ENCODE measurements around the gene BPIFB3. TPM values are rescaled to one million over a fixed set of nuclear protein-coding genes. Genes with fewer than 3 reads are reported as not detected.
A peak's percentile ranks its signal among the peaks of the same experiment; 100 is the strongest.
"Not testable (repeated sequence)": the region's sequence is repeated elsewhere in the genome, so short reads cannot be mapped to it uniquely, and the experiment has no call there.

The BPIFB3 gene
- total RNA-seq, 2 experiments from 2014 or later, result not detected

DNA sequence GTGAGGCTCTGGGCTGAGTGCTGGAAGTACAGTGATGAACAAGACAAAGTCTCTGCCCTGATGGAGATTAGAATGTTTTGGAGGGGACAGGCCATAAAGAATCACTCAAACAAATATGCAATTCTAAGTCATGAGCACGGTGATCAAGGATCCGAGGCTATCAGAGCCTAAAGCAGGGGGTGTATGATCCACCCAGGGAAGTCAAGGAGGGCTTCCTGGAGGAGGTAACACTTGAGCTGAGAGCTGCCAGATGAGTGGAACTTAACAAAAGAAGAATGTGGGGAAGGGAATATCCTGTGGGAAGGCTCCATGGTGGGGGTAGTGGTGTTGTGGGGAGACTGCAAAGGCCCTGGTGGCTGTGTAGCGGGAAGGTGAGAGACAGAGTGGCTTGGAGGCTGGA, 38.0 kb downstream of the BPIFB3 start:
- ATAC-seq (no peak), DNase-seq (no peak)
- ChIA-PET CTCF (interaction anchor here (1.7 kb wide), 1 partner anchor 190 kb away, joined by 7 read pairs; no protein-coding TSS in a partner anchor), POLR2A (no interaction called here)
- no peaks in the 10 kb centered on the region for H3K36me3 Mint-ChIP-seq (ENCODE audit: low read depth)
- no peak overlapping the region for H3K4me3 Mint-ChIP-seq
- no peaks in the 10 kb centered on the region for H3K4me1 Mint-ChIP-seq (ENCODE audit: low read depth)
- no peaks in the 10 kb centered on the region for H3K9me3 Mint-ChIP-seq (ENCODE audit: insufficient read depth)
- H3K27me3 Mint-ChIP-seq (ENCODE audit: low read depth), result no peaks in the 10 kb centered on the region
- H3K27ac Mint-ChIP-seq, result no peak overlapping the region

DNA sequence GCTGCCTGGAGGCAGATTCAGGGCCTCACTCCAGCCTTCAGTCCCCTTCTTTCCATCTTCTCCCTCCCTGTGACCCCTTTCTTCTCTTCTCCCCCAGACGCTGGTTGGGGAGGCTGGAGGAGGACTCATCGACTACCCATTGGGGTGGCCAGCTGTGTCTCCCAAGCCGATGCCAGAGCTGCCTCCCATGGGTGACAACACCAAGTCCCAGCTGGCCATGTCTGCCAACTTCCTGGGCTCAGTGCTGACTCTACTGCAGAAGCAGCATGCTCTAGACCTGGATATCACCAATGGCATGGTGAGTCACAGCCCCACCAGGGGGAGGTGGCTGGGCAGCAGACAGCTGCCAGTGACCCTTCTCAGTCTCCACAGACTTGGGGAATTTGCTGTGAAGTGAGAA, 38.7 kb downstream of the BPIFB3 start:
- ChIA-PET CTCF (no interaction called here), POLR2A (no interaction called here)
- ATAC-seq (no peak), DNase-seq (no peak)
- Mint-ChIP-seq H3K4me3 (no peak overlapping the region), H3K36me3 (ENCODE audit: low read depth) (no peaks in the 10 kb centered on the region), H3K27me3 (ENCODE audit: low read depth) (no peaks in the 10 kb centered on the region), H3K4me1 (ENCODE audit: low read depth) (no peaks in the 10 kb centered on the region), H3K9me3 (ENCODE audit: insufficient read depth) (no peaks in the 10 kb centered on the region), H3K27ac (no peak overlapping the region)

DNA sequence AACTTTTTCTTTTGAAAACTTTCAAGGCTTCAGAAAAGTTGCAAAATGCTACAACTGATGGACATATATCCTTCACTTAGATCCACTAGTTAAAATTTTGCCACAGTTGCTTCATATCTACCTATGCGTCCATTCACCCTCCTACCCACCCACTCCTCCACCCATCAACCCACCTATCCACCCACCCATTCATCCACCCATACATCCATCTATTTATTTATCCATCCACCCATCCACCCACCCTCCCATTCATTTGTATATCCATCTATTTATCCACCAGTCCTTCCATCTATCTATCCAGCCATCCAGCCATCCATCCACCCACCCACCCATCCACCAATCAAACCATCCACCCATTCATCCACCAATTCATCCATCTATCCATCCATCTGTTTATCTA, 39.4 kb downstream of the BPIFB3 start:
- CTCF ChIA-PET, result no interaction called here
- POLR2A ChIA-PET, result no interaction called here
- no peak for ATAC-seq
- Mint-ChIP-seq H3K27ac (no peak overlapping the region), H3K9me3 (ENCODE audit: insufficient read depth) (no peaks in the 10 kb centered on the region), H3K36me3 (ENCODE audit: low read depth) (no peaks in the 10 kb centered on the region), H3K4me1 (ENCODE audit: low read depth) (no peaks in the 10 kb centered on the region), H3K27me3 (ENCODE audit: low read depth) (no peaks in the 10 kb centered on the region), H3K4me3 (no peak overlapping the region)
- DNase-seq, result no peak

DNA sequence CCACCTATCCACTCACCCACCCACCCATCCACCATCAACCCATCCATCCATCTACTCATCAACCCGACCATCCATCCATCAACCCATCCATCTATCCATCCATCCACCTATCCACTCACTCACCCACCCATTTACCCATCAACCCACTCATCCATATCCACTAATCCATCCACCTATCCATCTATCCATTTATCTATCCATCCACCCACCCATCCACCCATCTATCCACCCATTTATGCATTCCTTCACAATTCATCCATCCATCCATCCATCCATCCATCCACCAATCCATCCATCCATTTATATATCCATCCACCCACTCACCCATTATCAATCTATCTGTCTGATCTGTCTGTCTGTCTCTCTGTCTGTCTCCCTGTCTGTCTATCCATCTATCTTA, 39.9 kb downstream of the BPIFB3 start:
- ChIA-PET CTCF (interaction anchor here (0.8 to 3.2 kb wide), 3 partner anchors 89 to 192 kb away, joined by 3 to 19 read pairs (median 3); partner anchors contain the start of gene SUN5), POLR2A (no interaction called here)
- Mint-ChIP-seq H3K27me3 (ENCODE audit: low read depth) (no peaks in the 10 kb centered on the region), H3K27ac (no peak overlapping the region), H3K36me3 (ENCODE audit: low read depth) (no peaks in the 10 kb centered on the region), H3K4me1 (ENCODE audit: low read depth) (no peaks in the 10 kb centered on the region), H3K9me3 (ENCODE audit: insufficient read depth) (no peaks in the 10 kb centered on the region), H3K4me3 (no peak overlapping the region)
- no peak for DNase-seq
- no peak for ATAC-seq

DNA sequence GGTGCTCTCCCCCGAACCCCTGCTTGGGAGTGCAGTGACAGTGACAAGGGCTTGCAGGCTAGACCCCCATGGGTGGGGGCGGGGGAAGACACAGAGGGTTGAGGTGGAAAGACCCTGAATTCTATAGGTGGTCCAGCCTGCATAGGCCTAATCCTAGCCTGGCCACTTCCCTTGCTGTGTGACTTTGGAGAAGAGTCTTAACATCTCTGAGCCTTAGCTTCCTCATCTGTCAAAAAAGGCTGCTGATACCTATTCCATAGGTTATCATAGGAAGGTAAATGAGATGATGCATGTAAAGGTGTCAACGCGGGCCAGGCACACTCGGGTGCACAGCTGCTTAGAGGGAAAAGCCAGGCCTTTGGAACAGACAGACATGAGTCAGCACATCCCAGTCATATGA, 41.5 kb downstream of the BPIFB3 start:
- DNase-seq (no peak), ATAC-seq (no peak)
- Mint-ChIP-seq H3K4me3 (no peak overlapping the region), H3K27me3 (ENCODE audit: low read depth) (peaks cover 3% of the 10 kb centered on the region), H3K9me3 (ENCODE audit: insufficient read depth) (no peaks in the 10 kb centered on the region), H3K4me1 (ENCODE audit: low read depth) (no peaks in the 10 kb centered on the region), H3K36me3 (ENCODE audit: low read depth) (no peaks in the 10 kb centered on the region), H3K27ac (no peak overlapping the region)
- ChIA-PET CTCF (interaction anchor here (1.0 to 3.2 kb wide), 9 partner anchors 25 to 200 kb away, joined by 3 to 32 read pairs (median 8); partner anchors contain the start of gene SUN5), POLR2A (no interaction called here)

DNA sequence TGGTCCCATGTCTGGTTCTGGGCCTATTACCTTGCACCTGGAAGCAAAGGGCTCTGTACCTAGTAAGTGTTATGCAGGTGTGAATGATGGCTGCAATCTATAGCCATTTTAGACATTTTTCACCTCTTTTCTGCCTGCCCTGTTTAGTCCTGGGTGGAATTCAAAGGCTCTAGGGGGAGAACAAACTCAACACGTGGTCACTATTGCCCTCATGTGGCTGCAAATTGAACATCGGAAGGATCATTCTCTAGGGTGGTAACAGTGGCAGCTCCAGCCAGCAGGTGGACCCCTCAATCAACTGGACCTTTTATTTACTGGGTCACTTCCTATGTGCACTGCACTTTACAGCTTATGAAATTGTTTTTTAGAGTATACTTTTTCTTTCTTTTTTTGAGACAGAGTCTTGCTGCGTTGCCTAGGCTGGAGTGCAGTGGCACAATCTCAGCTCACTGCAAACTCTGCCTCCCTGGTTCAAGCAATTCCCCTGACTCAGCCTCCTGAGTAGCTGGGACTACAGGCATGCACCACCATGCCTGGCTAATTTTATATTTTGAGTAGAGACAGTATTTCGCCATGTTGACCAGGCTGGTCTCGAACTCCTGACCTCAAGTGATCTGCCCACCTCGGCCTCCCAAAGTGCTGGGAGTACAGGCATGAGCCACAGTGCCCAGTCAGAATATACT, 42.3 kb downstream of the BPIFB3 start:
- ATAC-seq (peak; percentile 91), DNase-seq (peak; percentile 75)
- H3K4me1 Mint-ChIP-seq (ENCODE audit: low read depth); POLR2A ChIA-PET; H3K27ac Mint-ChIP-seq; H3K36me3 Mint-ChIP-seq (ENCODE audit: low read depth); H3K4me3 Mint-ChIP-seq; H3K9me3 Mint-ChIP-seq (ENCODE audit: insufficient read depth); H3K27me3 Mint-ChIP-seq (ENCODE audit: low read depth): not testable (repeated sequence)
- CTCF ChIA-PET, result interaction anchor here (0.8 to 3.2 kb wide), 38 partner anchors 9 to 423 kb away, joined by 3 to 32 read pairs (median 4); partner anchors contain the start of genes C20orf203 and SUN5

DNA sequence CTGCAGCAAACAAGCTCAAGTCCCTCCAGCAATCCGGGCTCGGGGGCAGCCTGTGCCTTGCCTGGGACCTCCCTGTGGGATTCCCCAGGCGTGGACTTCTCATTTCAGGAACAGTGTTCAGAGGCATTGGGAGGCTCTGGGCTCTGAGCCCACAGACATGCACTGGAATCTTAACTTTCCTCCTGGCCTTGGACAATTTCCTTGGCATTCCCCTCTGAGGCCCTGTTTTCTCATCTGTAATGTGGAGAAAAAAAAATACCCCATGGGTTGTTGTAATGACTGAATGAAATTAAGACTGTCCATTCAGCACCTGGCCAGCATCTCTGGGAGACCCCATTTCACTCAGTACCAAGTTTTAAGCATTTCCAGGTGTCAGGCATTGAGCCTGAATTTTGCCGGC, 43.3 kb downstream of the BPIFB3 start:
- Mint-ChIP-seq H3K9me3 (ENCODE audit: insufficient read depth) (no peaks in the 10 kb centered on the region), H3K4me1 (ENCODE audit: low read depth) (no peaks in the 10 kb centered on the region), H3K36me3 (ENCODE audit: low read depth) (no peaks in the 10 kb centered on the region), H3K27ac (no peak overlapping the region), H3K4me3 (no peak overlapping the region), H3K27me3 (ENCODE audit: low read depth) (peaks cover 3% of the 10 kb centered on the region)
- ChIA-PET POLR2A (no interaction called here), CTCF (interaction anchor here (1.0 to 2.3 kb wide), 14 partner anchors 23 to 307 kb away, joined by 3 to 32 read pairs (median 5); no protein-coding TSS in a partner anchor)
- DNase-seq (no peak), ATAC-seq (no peak)

DNA sequence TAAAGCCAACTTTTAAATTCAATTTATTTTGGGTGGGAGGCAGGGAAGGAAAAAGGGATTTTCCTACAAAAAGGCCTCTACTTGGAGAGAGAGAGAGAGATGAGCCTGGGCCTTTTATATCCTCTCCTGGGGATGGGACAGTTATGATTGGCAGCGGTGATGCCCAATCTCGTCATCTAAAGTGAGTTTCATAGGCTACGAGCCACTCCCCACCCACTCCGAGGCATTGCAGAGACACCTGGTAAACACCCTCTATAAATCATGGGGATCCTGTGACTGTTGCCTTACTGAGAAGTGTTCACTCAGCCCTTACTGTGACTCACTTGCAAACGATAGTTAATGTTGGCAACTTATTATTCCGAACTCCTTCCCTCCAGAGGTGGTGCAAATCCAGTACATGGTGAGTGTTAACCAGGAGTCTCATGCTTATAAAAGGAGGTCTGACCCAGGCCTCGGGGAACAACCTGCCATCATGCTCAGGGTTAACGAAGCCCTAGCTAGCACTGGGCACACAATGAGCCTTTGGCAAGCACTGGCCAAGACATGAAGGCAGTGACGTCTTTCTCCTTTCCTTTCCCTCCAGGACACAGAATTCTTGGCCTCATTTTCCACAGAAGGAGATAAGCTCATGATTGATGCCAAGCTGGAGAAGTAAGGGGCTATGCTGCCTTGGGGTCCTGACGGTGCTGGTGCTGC, 46.3 kb downstream of the BPIFB3 start:
- Mint-ChIP-seq H3K27ac (no peak overlapping the region), H3K4me3 (no peak overlapping the region), H3K4me1 (ENCODE audit: low read depth) (no peaks in the 10 kb centered on the region), H3K27me3 (ENCODE audit: low read depth) (peaks cover 3% of the 10 kb centered on the region), H3K9me3 (ENCODE audit: insufficient read depth) (no peaks in the 10 kb centered on the region), H3K36me3 (ENCODE audit: low read depth) (no peaks in the 10 kb centered on the region)
- ChIA-PET CTCF (interaction anchor here (0.7 kb wide), 1 partner anchor 1052 kb away, joined by 3 read pairs; no protein-coding TSS in a partner anchor), POLR2A (no interaction called here)
- ATAC-seq, result no peak
- no peak for DNase-seq

DNA sequence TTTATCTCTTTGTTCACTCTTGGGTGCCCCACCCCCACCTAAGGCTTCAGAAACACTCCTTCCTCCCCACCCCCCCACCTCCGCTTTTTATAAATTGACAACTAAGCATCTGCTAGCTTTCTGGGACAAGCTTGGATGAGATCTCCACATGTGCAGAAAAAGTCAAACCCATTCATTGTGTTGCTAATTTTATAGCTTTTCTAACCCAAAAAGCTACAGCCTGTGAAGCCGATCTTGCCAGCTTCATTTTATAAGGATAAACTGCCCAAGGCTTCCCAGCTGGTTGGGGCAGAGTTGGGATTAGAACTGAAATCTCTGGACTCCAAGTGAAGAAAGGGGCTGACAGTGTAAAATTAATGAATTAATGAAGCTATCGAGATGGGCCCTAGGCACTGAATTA, 49.9 kb downstream of the BPIFB3 start:
- Mint-ChIP-seq H3K4me3 (no peak overlapping the region), H3K27ac (no peak overlapping the region), H3K9me3 (ENCODE audit: insufficient read depth) (no peaks in the 10 kb centered on the region), H3K27me3 (ENCODE audit: low read depth) (peaks cover 3% of the 10 kb centered on the region), H3K4me1 (ENCODE audit: low read depth) (no peaks in the 10 kb centered on the region), H3K36me3 (ENCODE audit: low read depth) (no peaks in the 10 kb centered on the region)
- POLR2A ChIA-PET, result interaction anchor here (0.5 kb wide), 1 partner anchor 11 kb away, joined by 3 read pairs; no protein-coding TSS in a partner anchor
- ATAC-seq, result no peak
- DNase-seq, result no peak
- CTCF ChIA-PET, result no interaction called here

DNA sequence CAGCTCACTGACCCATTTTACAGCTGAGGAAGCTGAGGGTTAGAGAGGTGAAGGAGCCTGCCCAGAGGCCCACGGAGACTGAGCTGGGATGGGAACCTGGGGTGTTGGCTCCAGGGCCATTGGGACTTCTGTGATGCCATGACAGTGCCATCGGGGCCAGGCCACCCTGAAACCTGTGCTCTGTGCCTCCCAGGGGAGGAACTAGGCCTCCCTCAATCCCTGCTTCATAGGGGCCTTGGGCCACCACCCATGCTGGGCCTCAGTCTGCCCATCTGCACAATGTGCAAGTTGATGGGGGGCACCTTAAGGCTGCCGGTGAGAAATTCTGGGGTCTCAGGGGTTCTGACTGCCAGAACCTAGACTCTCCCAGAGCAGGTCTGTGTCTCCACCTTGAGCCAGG, 50.6 kb downstream of the BPIFB3 start:
- Mint-ChIP-seq H3K4me3 (no peak overlapping the region), H3K27ac (no peak overlapping the region), H3K9me3 (ENCODE audit: insufficient read depth) (no peaks in the 10 kb centered on the region), H3K4me1 (ENCODE audit: low read depth) (no peaks in the 10 kb centered on the region), H3K27me3 (ENCODE audit: low read depth) (peaks cover 2% of the 10 kb centered on the region), H3K36me3 (ENCODE audit: low read depth) (no peaks in the 10 kb centered on the region)
- CTCF ChIA-PET, result interaction anchor here (1.1 kb wide), 1 partner anchor 8 kb away, joined by 4 read pairs; no protein-coding TSS in a partner anchor
- no peak for ATAC-seq
- POLR2A ChIA-PET, result no interaction called here
- no peak for DNase-seq

DNA sequence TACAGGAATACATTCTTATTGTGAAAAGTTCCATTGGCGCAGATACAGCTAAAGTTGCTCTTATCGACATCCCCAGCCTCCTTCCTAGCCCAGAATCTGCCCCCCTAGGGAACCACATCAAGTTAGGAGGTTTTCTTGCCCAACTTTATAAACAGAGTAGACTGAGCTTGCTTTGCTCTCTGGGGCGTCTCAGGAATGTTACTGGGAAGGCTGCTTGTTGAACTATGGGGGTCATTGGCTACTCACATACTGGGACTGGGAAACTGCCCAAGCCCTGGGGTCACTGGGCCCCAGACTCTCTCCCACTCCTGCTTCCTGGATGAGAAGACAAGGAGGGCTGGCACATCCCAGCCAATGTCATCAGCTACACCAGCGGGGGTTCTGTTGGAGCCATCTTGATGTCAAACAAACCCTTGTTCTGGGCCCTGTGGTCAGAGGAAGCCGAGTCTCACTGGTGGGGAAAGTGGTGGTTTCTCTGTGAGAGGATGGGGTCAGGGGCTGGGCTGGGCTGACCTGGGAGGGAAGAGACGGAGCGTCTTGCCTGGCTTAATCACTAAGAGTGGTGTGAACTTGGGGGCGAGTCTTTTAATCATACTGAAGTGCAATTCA, 51.7 kb downstream of the BPIFB3 start:
- Mint-ChIP-seq H3K27ac (no peak overlapping the region), H3K4me3 (no peak overlapping the region), H3K27me3 (ENCODE audit: low read depth) (no peaks in the 10 kb centered on the region), H3K36me3 (ENCODE audit: low read depth) (no peaks in the 10 kb centered on the region), H3K4me1 (ENCODE audit: low read depth) (no peaks in the 10 kb centered on the region), H3K9me3 (ENCODE audit: insufficient read depth) (no peaks in the 10 kb centered on the region)
- POLR2A ChIA-PET, result no interaction called here
- CTCF ChIA-PET, result interaction anchor here (1.1 kb wide), 1 partner anchor 9 kb away, joined by 4 read pairs; no protein-coding TSS in a partner anchor
- ATAC-seq (no peak), DNase-seq (no peak)

DNA sequence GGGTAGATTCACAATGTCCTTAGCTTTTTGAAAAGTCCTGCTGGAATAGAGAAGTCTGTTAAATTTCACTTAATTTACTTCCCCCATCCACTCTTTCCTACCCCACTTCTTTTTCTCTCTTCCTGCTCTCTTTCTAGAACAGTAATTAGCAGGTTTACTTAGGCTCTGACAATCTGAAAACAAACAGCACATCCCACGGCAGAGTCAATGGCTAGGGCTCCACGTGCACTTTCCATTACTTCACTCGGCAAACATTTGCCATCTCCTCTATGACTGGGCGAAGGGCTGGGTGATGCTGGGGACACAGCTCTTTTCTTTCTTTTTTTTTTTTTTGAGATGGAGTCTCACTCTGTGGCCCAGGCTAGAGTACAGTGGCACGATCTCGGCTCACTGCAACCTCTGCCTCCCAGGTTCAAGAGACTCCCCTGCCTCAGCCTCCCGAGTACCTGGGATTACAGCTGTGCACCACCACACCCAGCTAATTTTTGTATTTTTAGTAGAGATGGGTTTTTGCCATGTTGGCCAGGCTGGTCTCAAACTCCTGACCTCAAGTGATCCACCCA, 52.4 kb downstream of the BPIFB3 start:
- H3K9me3 Mint-ChIP-seq (ENCODE audit: insufficient read depth); H3K27me3 Mint-ChIP-seq (ENCODE audit: low read depth); H3K4me1 Mint-ChIP-seq (ENCODE audit: low read depth); POLR2A ChIA-PET; ATAC-seq; DNase-seq; CTCF ChIA-PET; H3K36me3 Mint-ChIP-seq (ENCODE audit: low read depth); H3K27ac Mint-ChIP-seq; H3K4me3 Mint-ChIP-seq: not testable (repeated sequence)

Measured in activated CD8-positive, alpha-beta T cell treated with anti-CD3 and anti-CD28 coated beads, Interleukin-2, amount 10 ng/mL, durations not matched to agents 7 days and 5 days (primary cell).